ENCODE measurements around the gene MAD1L1.

DNA sequence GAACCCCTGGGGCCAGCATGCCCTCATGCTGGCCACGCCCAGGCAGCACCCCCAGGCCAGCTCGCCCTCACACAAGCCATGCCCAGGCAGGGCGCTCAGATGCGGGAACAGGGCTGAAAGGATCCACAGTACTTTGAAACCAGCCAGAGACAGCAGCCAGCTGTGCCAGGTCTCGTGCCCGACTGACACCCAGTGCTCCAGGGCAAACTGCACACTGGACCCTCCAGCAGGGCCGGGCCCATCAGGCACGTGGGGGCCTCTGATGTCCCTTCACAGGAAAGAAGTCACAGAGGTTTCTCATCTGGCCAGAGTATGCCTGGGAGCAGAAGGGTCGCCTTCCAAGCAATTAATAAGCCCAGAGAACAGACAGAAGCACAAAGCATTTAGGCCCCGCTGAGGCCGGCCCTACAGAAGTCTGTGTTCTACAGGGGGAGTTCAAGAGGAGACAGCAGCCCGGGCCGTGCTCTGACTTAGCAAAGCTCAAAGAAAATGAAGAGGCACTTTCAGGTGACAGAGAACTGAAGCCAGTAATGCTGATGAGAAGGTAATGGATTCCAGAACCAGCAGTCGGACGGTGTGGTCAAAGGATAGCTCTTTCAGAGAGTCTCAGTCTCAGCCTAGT is 21.4 kb downstream of the MAD1L1 start:
- TF ChIP-seq FOS (IDR thresholded peaks at IDR 0.05; ENCODE audit: borderline replicate concordance, insufficient read depth, low read length) (no peak), EZH2 (IDR thresholded peaks at IDR 0.05; ENCODE audit: borderline replicate concordance, low read depth, low read length, severe bottlenecking) (no peak), POLR2A (IDR thresholded peaks at IDR 0.05; ENCODE audit: low read depth, low read length) (no peak), POLR2AphosphoS5 (IDR thresholded peaks at IDR 0.05; ENCODE audit: insufficient read depth, low read depth, low read length) (no peak)
- TF ChIP-seq, protein P1, sequence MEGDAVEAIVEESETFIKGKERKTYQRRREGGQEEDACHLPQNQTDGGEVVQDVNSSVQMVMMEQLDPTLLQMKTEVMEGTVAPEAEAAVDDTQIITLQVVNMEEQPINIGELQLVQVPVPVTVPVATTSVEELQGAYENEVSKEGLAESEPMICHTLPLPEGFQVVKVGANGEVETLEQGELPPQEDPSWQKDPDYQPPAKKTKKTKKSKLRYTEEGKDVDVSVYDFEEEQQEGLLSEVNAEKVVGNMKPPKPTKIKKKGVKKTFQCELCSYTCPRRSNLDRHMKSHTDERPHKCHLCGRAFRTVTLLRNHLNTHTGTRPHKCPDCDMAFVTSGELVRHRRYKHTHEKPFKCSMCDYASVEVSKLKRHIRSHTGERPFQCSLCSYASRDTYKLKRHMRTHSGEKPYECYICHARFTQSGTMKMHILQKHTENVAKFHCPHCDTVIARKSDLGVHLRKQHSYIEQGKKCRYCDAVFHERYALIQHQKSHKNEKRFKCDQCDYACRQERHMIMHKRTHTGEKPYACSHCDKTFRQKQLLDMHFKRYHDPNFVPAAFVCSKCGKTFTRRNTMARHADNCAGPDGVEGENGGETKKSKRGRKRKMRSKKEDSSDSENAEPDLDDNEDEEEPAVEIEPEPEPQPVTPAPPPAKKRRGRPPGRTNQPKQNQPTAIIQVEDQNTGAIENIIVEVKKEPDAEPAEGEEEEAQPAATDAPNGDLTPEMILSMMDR (IDR thresholded peaks at IDR 0.05; ENCODE audit: extremely low read depth in 1 of 2, insufficient read depth in 1 of 2, low read depth in 1 of 2, low read length in 2 of 2): no peak
- TF ChIP-seq, protein P2, sequence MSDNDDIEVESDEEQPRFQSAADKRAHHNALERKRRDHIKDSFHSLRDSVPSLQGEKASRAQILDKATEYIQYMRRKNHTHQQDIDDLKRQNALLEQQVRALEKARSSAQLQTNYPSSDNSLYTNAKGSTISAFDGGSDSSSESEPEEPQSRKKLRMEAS (IDR thresholded peaks at IDR 0.05; ENCODE audit: insufficient read depth, insufficient read length): no peak
